HG02943 (cell line): Measurements from ENCODE around the gene RAD9A.
"Not testable (repeated sequence)": the region's sequence is repeated elsewhere in the genome, so short reads cannot be mapped to it uniquely, and the experiment has no call there.

ENCODE experiments used
- ATAC-seq: cut with Tn5 transposase; IDR thresholded peaks from one replicate; pipeline ENCODE4 v1.9.1; 2021; ENCODE audit warnings: mild to moderate bottlenecking, low read depth, moderate library complexity; ENCODE audit not compliant: unreplicated experiment

RAD9A gene

GRCh38 chr11:67393990-67394389 is 2.2 kb downstream of the RAD9A start:
- no peak for ATAC-seq

- no peak for ATAC-seq
Observed at GRCh38 chr11:67395555-67396258, 3.9 kb downstream of the RAD9A start.

GRCh38 chr11:67396259-67396581 is 4.4 kb downstream of the RAD9A start:
- no peak for ATAC-seq

- no peak for ATAC-seq
Observed at GRCh38 chr11:67396587-67397389, 5.0 kb downstream of the RAD9A start.

GRCh38 chr11:67397536-67397935 is 5.8 kb downstream of the RAD9A start:
- ATAC-seq: no peak

GRCh38 chr11:67397986-67398660 is 6.3 kb downstream of the RAD9A start:
- no peak for ATAC-seq

GRCh38 chr11:67398661-67399563 is 7.1 kb downstream of the RAD9A start:
- no peak for ATAC-seq

- ATAC-seq: no peak
Observed at GRCh38 chr11:67400251-67400941, 8.6 kb downstream of the RAD9A start.

GRCh38 chr11:67400942-67401494 is 9.2 kb downstream of the RAD9A start:
- peak; percentile 13 for ATAC-seq

GRCh38 chr11:67401495-67402191 is 9.9 kb downstream of the RAD9A start, which contains the start of gene PPP1CA:
TSS of gene PPP1CA (minus strand) at chr11:67401858. CDS start at chr11:67401782, 76 bp downstream.
- ATAC-seq: peak; percentile 56

GRCh38 chr11:67402192-67402839 is 10.5 kb downstream of the RAD9A start:
- not testable (repeated sequence) for ATAC-seq

- ATAC-seq: not testable (repeated sequence)
Observed at GRCh38 chr11:67403085-67403484, 11.3 kb downstream of the RAD9A start.

- no peak for ATAC-seq
Observed at GRCh38 chr11:67404515-67405195, 12.9 kb downstream of the RAD9A start.

- no peak for ATAC-seq
Observed at GRCh38 chr11:67405196-67405567, 13.4 kb downstream of the RAD9A start.

- no peak for ATAC-seq
Observed at GRCh38 chr11:67405688-67406339, 14.0 kb downstream of the RAD9A start.

GRCh38 chr11:67406420-67406968 is 14.7 kb downstream of the RAD9A start:
- no peak for ATAC-seq
